Neural crest cell (in vitro differentiated cells): ENCODE results near the gene P4HA2. TPM values are rescaled to one million over a fixed set of nuclear protein-coding genes. Genes with fewer than 3 reads are reported as not detected.

Experiments used
- DNase-seq: peaks from one replicate; pipeline ENCODE4 v3.0.0; 2021; ENCODE audit warnings: low read depth, mixed read lengths, low spot score
- H3K27ac Mint-ChIP-seq: one replicate; pipeline ENCODE4 v1.8.0; 2021; ENCODE audit warnings: mild to moderate bottlenecking, mixed read lengths; ENCODE audit not compliant: unreplicated experiment
- H3K27me3 Mint-ChIP-seq: 2 replicates; pipeline ENCODE4 v1.8.0; 2021; ENCODE audit warnings: low read depth, mild to moderate bottlenecking, mixed read lengths
- H3K36me3 Mint-ChIP-seq: 2 replicates; pipeline ENCODE4 v1.8.0; 2021; ENCODE audit warnings: low read depth, mild to moderate bottlenecking, mixed read lengths
- H3K4me1 Mint-ChIP-seq: 2 replicates; pipeline ENCODE4 v1.8.0; 2021; ENCODE audit warnings: mixed read lengths
- H3K4me3 Mint-ChIP-seq: one replicate; pipeline ENCODE4 v1.8.0; 2021; ENCODE audit warnings: mild to moderate bottlenecking, mixed read lengths
- H3K9me3 Mint-ChIP-seq: 2 replicates; pipeline ENCODE4 v1.8.0; 2021; ENCODE audit warnings: mixed read lengths
- CTCF ChIP-seq: fragments of 200-600 bp; sonication (generic); conservative IDR thresholded peaks from 2 replicates; pipeline ENCODE4 v1.5.0; 2021; ENCODE audit warnings: antibody characterized with exemption, mild to moderate bottlenecking
- total RNA-seq: library from RNA; stranded (reverse); gene quantifications from 2 replicates; pipeline ENCODE4 v1.2.1, GENCODE V29; 2021

The P4HA2 gene
- total RNA-seq, 1 donor from 2014 or later: 10.8 TPM

- peaks cover 9% of the 10 kb centered on the region for H3K4me1 Mint-ChIP-seq
- no peak overlapping the region for H3K4me3 Mint-ChIP-seq
- no peaks in the 10 kb centered on the region for H3K27me3 Mint-ChIP-seq
- H3K27ac Mint-ChIP-seq: peak overlapping the region; percentile 62
- no peak for TF ChIP-seq CTCF
- no peak for DNase-seq
- H3K9me3 Mint-ChIP-seq: no peaks in the 10 kb centered on the region
- H3K36me3 Mint-ChIP-seq: peaks cover 9% of the 10 kb centered on the region
Measured at GRCh38 chr5:132205385-132206125, 22.1 kb downstream of the P4HA2 start.

- no peak overlapping the region for H3K4me3 Mint-ChIP-seq
Measured at GRCh38 chr5:132204371-132205135, 23.1 kb downstream of the P4HA2 start.

GRCh38 chr5:132203916-132204315 is 23.7 kb downstream of the P4HA2 start:
- DNase-seq: no peak
- no peaks in the 10 kb centered on the region for H3K27me3 Mint-ChIP-seq
- no peak overlapping the region for H3K27ac Mint-ChIP-seq
- no peak overlapping the region for H3K4me3 Mint-ChIP-seq
- H3K36me3 Mint-ChIP-seq: peaks cover 9% of the 10 kb centered on the region
- TF ChIP-seq CTCF: no peak
- H3K9me3 Mint-ChIP-seq: no peaks in the 10 kb centered on the region
- H3K4me1 Mint-ChIP-seq: peaks cover 9% of the 10 kb centered on the region

More at GRCh38 chr5:132204371-132205135, 23.1 kb downstream of the P4HA2 start:
- Mint-ChIP-seq H3K4me1 (peaks cover 9% of the 10 kb centered on the region), H3K27ac (peak overlapping the region; percentile 60), H3K9me3 (no peaks in the 10 kb centered on the region), H3K36me3 (peaks cover 9% of the 10 kb centered on the region), H3K27me3 (no peaks in the 10 kb centered on the region)
- DNase-seq: no peak
- no peak for TF ChIP-seq CTCF

- Mint-ChIP-seq H3K36me3 (peaks cover 9% of the 10 kb centered on the region), H3K4me3 (no peak overlapping the region), H3K27me3 (no peaks in the 10 kb centered on the region), H3K4me1 (peaks cover 9% of the 10 kb centered on the region), H3K9me3 (no peaks in the 10 kb centered on the region), H3K27ac (no peak overlapping the region)
- DNase-seq: no peak
- TF ChIP-seq CTCF: no peak
Measured at GRCh38 chr5:132203464-132203818, 24.2 kb downstream of the P4HA2 start.

GRCh38 chr5:132202711-132203463 is 24.8 kb downstream of the P4HA2 start:
- TF ChIP-seq CTCF: no peak
- Mint-ChIP-seq H3K36me3 (peaks cover 9% of the 10 kb centered on the region), H3K4me1 (peaks cover 9% of the 10 kb centered on the region), H3K27me3 (no peaks in the 10 kb centered on the region), H3K27ac (no peak overlapping the region), H3K4me3 (no peak overlapping the region), H3K9me3 (no peaks in the 10 kb centered on the region)
- no peak for DNase-seq
